H1 (cell line): ENCODE measurements around the gene EPS8L1. TPM values are rescaled to one million over a fixed set of nuclear protein-coding genes. Genes with fewer than 3 reads are reported as not detected.

ENCODE experiments used
- CTCF ChIA-PET: fragments of 300-600 bp; sonication (Branson Sonifier 250); formaldehyde crosslinking; loops from one replicate; lab custom pipeline; 2021; ENCODE audit not compliant: partially characterized antibody; lab: Charles Lee
- POLR2A ChIA-PET: fragments of 300-600 bp; sonication (Branson Sonifier 250); formaldehyde crosslinking; loops from one replicate; lab custom pipeline; 2021; ENCODE audit warnings: inconsistent platforms; ENCODE audit not compliant: partially characterized antibody; lab: Charles Lee
- DNase-seq, 2 experiments: peaks; one replicate each; pipeline versions ENCODE4 v3.0.0 to v3.0.0-alpha.2; 2010 to 2022; ENCODE audit warnings: low spot score in 2 of 2, low read depth in 1 of 2, mixed read lengths in 1 of 2
- FAIRE-seq: peaks from 2 replicates; lab custom pipeline; 2011; peaks lifted over from hg19 to GRCh38; lab: Jason Lieb, UNC
- H2AFZ ChIP-seq: 2 replicates; pipeline ENCODE4 v1.8.1; 2012; ENCODE audit warnings: low read length, inconsistent platforms
- H2AK5ac ChIP-seq: 2 replicates; pipeline ENCODE4 v1.6.1; 2013; ENCODE audit warnings: low read depth, low read length
- H2BK120ac ChIP-seq: replicated peaks from 2 replicates; pipeline ENCODE3; 2013; ENCODE audit warnings: low read depth, low read length, inconsistent platforms
- H2BK12ac ChIP-seq: 2 replicates; pipeline ENCODE4 v1.6.1; 2013; ENCODE audit warnings: low read depth, low read length
- H2BK15ac ChIP-seq: 2 replicates; pipeline ENCODE4 v1.6.1; 2013; ENCODE audit warnings: low read length
- H2BK20ac ChIP-seq: 2 replicates; pipeline ENCODE4 v1.6.1; 2013; ENCODE audit warnings: low read length
- H2BK5ac ChIP-seq: 2 replicates; pipeline ENCODE4 v1.6.1; 2013; ENCODE audit warnings: low read depth, low read length
- H3K14ac ChIP-seq: 2 replicates; pipeline ENCODE4 v1.6.1; 2013; ENCODE audit warnings: inconsistent platforms; ENCODE audit not compliant: insufficient read length
- H3K18ac ChIP-seq: 2 replicates; pipeline ENCODE4 v1.6.1; 2013; ENCODE audit warnings: low read length; ENCODE audit errors: extremely low read depth
- H3K23ac ChIP-seq: 2 replicates; pipeline ENCODE4 v1.6.1; 2013; ENCODE audit warnings: inconsistent platforms; ENCODE audit not compliant: insufficient read length
- H3K23me2 ChIP-seq: 2 replicates; pipeline ENCODE4 v1.6.1; 2013; ENCODE audit warnings: low read depth, low read length
- H3K27ac ChIP-seq: 2 replicates; pipeline ENCODE4 v1.6.1; 2011; ENCODE audit warnings: low read depth, low read length, inconsistent platforms
- H3K27me3 ChIP-seq, 4 experiments: replicated peaks in 1 of 4; 1 replicate in 1 of 4; 2 replicates in 3 of 4; pipeline versions ENCODE4 v1.6.1 to v1.8.1; 2011 to 2013; ENCODE audit warnings: low read length in 3 of 4, mild to moderate bottlenecking in 3 of 4, inconsistent platforms in 2 of 4, mixed read lengths in 2 of 4, moderate library complexity in 1 of 4; ENCODE audit not compliant: control insufficient read depth in 3 of 4, insufficient read depth in 3 of 4; ENCODE audit errors: extremely low read depth in 1 of 4
- H3K36me3 ChIP-seq, 4 experiments: 2 replicates each; pipeline versions ENCODE4 v1.6.1 to v1.8.1; 2011 to 2013; ENCODE audit warnings: mild to moderate bottlenecking in 4 of 4, low read length in 3 of 4, moderate library complexity in 2 of 4, control low read depth in 1 of 4, inconsistent platforms in 1 of 4; ENCODE audit not compliant: insufficient read depth in 4 of 4, control insufficient read depth in 2 of 4
- H3K4ac ChIP-seq: replicated peaks from 2 replicates; pipeline ENCODE3; 2013; ENCODE audit warnings: low read length, low read depth, mixed read lengths, inconsistent platforms; ENCODE audit not compliant: insufficient read length
- H3K4me1 ChIP-seq, 4 experiments: replicated peaks in 1 of 4; 1 replicate in 1 of 4; 2 replicates in 3 of 4; pipeline versions ENCODE4 v1.6.1 to v1.8.1; 2011 to 2013; ENCODE audit warnings: low read length in 3 of 4, inconsistent platforms in 2 of 4, mixed read lengths in 1 of 4; ENCODE audit not compliant: insufficient read depth in 4 of 4, control insufficient read depth in 3 of 4
- H3K4me2 ChIP-seq, 2 experiments: 2 replicates each; pipeline versions ENCODE4 v1.6.1 to v1.8.1; 2011 to 2013; ENCODE audit warnings: low read depth in 2 of 2, low read length in 2 of 2, control low read depth in 1 of 2, inconsistent platforms in 1 of 2, mild to moderate bottlenecking in 1 of 2; ENCODE audit not compliant: insufficient read depth in 1 of 2
- H3K4me3 ChIP-seq, 4 experiments: fragments of 200-600, 300-600 bp in 1 of 4; sonication (generic), shearing (Covaris generic), sonication (Bioruptor Twin) in 1 of 4; 2 replicates each; pipeline versions ENCODE4 v1.5.1 to v1.8.1; 2011 to 2016; ENCODE audit warnings: low read length in 4 of 4, low read depth in 3 of 4, control low read depth in 2 of 4, inconsistent platforms in 2 of 4, mild to moderate bottlenecking in 2 of 4, mixed read lengths in 1 of 4, moderate library complexity in 1 of 4; ENCODE audit not compliant: insufficient read depth in 2 of 4; ENCODE audit errors: extremely low read depth in 1 of 4
- H3K56ac ChIP-seq: replicated peaks from 2 replicates; pipeline ENCODE3; 2013; ENCODE audit warnings: low read depth, mild to moderate bottlenecking, mixed read lengths, low read length, inconsistent platforms; ENCODE audit not compliant: insufficient read length
- H3K79me1 ChIP-seq: 2 replicates; pipeline ENCODE4 v1.6.1; 2013; ENCODE audit warnings: low read depth, low read length, control low read depth
- H3K79me2 ChIP-seq, 2 experiments: 2 replicates each; pipeline versions ENCODE4 v1.6.1 to v1.8.1; 2012 to 2013; ENCODE audit warnings: low read length in 2 of 2, mild to moderate bottlenecking in 2 of 2, inconsistent platforms in 1 of 2; ENCODE audit not compliant: insufficient read depth in 2 of 2, control insufficient read depth in 1 of 2
- H3K9ac ChIP-seq, 4 experiments: replicated peaks in 1 of 4; 1 replicate in 1 of 4; 2 replicates in 3 of 4; pipeline versions ENCODE4 v1.6.1 to v1.8.1; 2011 to 2013; ENCODE audit warnings: low read depth in 3 of 4, low read length in 3 of 4, control low read depth in 2 of 4, mild to moderate bottlenecking in 2 of 4, moderate library complexity in 2 of 4, inconsistent platforms in 1 of 4; ENCODE audit errors: extremely low read depth in 1 of 4
- H3K9me3 ChIP-seq, 2 experiments: 2 replicates each; pipeline versions ENCODE4 v1.6.1 to v1.8.1; 2012 to 2013; ENCODE audit warnings: mild to moderate bottlenecking in 2 of 2, moderate library complexity in 2 of 2, control low read depth in 1 of 2, inconsistent platforms in 1 of 2, low read depth in 1 of 2, low read length in 1 of 2, mixed read lengths in 1 of 2; ENCODE audit not compliant: insufficient read depth in 2 of 2
- H4K20me1 ChIP-seq, 2 experiments: replicated peaks in 1 of 2; 2 replicates each; pipeline versions ENCODE3 to v1.8.1; 2011 to 2013; ENCODE audit warnings: inconsistent platforms in 2 of 2, low read length in 2 of 2, mild to moderate bottlenecking in 1 of 2; ENCODE audit not compliant: insufficient read depth in 2 of 2, control insufficient read depth in 1 of 2
- H4K5ac ChIP-seq: 2 replicates; pipeline ENCODE4 v1.6.1; 2013; ENCODE audit warnings: low read length, low read depth, mixed read lengths, inconsistent platforms; ENCODE audit not compliant: insufficient read length
- H4K8ac ChIP-seq: 2 replicates; pipeline ENCODE4 v1.8.0; 2013; ENCODE audit warnings: mild to moderate bottlenecking, moderate library complexity, low read length, inconsistent platforms; ENCODE audit not compliant: insufficient read depth; ENCODE audit errors: extremely low read depth
- H4K91ac ChIP-seq: replicated peaks from 2 replicates; pipeline ENCODE3; 2013; ENCODE audit warnings: low read length, mixed read lengths, inconsistent platforms; ENCODE audit not compliant: insufficient read length
- CREB1 ChIP-seq: IDR thresholded peaks from 2 replicates; pipeline ENCODE4 v1.6.1; 2012; ENCODE audit warnings: inconsistent platforms
- E2F6 ChIP-seq: IDR thresholded peaks from 2 replicates; pipeline ENCODE4 v1.6.1; 2012; ENCODE audit warnings: inconsistent platforms
- HDAC6 ChIP-seq: IDR thresholded peaks from one replicate; pipeline ENCODE4 v1.7.1; 2012; ENCODE audit warnings: low read depth, mild to moderate bottlenecking, inconsistent platforms, low read length, moderate library complexity
- JUN ChIP-seq: IDR thresholded peaks from 2 replicates; pipeline ENCODE4 v1.6.1; 2011; ENCODE audit warnings: low read depth, mild to moderate bottlenecking, improper control_type of control experiment, low read length
- NRF1 ChIP-seq: IDR thresholded peaks from 2 replicates; pipeline ENCODE4 v1.6.1; 2011; ENCODE audit warnings: mild to moderate bottlenecking, low read depth, low read length, improper control_type of control experiment
- POLR2A ChIP-seq, 2 experiments: IDR thresholded peaks; 1 replicate in 1 of 2; 2 replicates in 1 of 2; pipeline ENCODE4 v1.6.1; 2011; ENCODE audit warnings: low read depth in 2 of 2, low read length in 2 of 2, mild to moderate bottlenecking in 2 of 2; ENCODE audit errors: control extremely low read depth in 1 of 2
- RBBP5 ChIP-seq: IDR thresholded peaks from 2 replicates; pipeline ENCODE4 v1.7.1; 2012; ENCODE audit warnings: low read depth, mild to moderate bottlenecking, inconsistent platforms, low read length, moderate library complexity, borderline replicate concordance
- TAF1 ChIP-seq: IDR thresholded peaks from 2 replicates; pipeline ENCODE4 v1.6.1; 2011; ENCODE audit warnings: mild to moderate bottlenecking, low read depth, low read length
- TCF12 ChIP-seq: IDR thresholded peaks from 2 replicates; pipeline ENCODE4 v1.6.1; 2011; ENCODE audit warnings: low read depth, mild to moderate bottlenecking, low read length
- ZNF274 ChIP-seq: IDR thresholded peaks from 2 replicates; pipeline ENCODE4 v1.7.0; 2012; ENCODE audit warnings: low read length, borderline replicate concordance; ENCODE audit errors: extremely low read depth
- WGBS, 2 experiments: shearing (Covaris generic) in 1 of 2; methylation state at CpG; one replicate each; pipeline versions ENCODE4 v1.1.6 to v1.1.7; 2013 to 2015; ENCODE audit warnings: low lambda C conversion rate in 2 of 2, mixed read lengths in 2 of 2, inconsistent platforms in 1 of 2, low coverage in 1 of 2, missing lambda C conversion rate in 1 of 2; ENCODE audit not compliant: insufficient replicate concordance in 2 of 2, insufficient coverage in 1 of 2, insufficient read length in 1 of 2; ENCODE audit errors: extremely low coverage in 1 of 2, missing lambda C conversion rate in 1 of 2; 5-methylcytosine and 5-hydroxymethylcytosine counted together
- polyA plus RNA-seq, 7 experiments: library from polyadenylated mRNA; depleted of rRNA in 3 of 7; stranded (reverse) in 5 of 7; unstranded in 2 of 7; fragments of >200 nt in 5 of 7; fragments of 200-250 nt in 2 of 7; gene quantifications; 1 replicate in 5 of 7; 2 replicates in 1 of 7; 4 replicates in 1 of 7; pipeline versions ENCODE4 v1.2.1 to v1.2.3, GENCODE V29; 2011 to 2013; ENCODE audit warnings: missing spikeins in 2 of 7, mixed read lengths in 2 of 7
- total RNA-seq: library from RNA; stranded (reverse); fragmentation: NEBNext Ultra II Directional; extraction: Animal tissue kit (Norgen Biotek cat#: 25700); gene quantifications from 2 replicates; pipeline ENCODE4 v1.2.1, GENCODE V29; 2021

EPS8L1 gene
- total and polyA plus RNA-seq, 2 of the 8 experiments (the other 6 are each of a cell fraction or from before 2014, with no cell fraction given), result 19.8 to 30.2 TPM

- WGBS, 2 experiments, result 91% methylated on average over 9 of the region's 9 CpGs; no CpG with 5 or more reads in 1 of the 2 experiments
- H3K27me3 ChIP-seq, result no peaks in the 10 kb centered on the region
- H2BK20ac ChIP-seq, result no peak overlapping the region
- H3K56ac ChIP-seq, result no peak overlapping the region
- H2BK120ac ChIP-seq, result no peak overlapping the region
- no peak for DNase-seq
- peaks cover 6 to 46% (median 18%) of the 10 kb centered on the region in 4 experiments; a peak in 6 of 8 replicates for H3K36me3 ChIP-seq
- no peak overlapping the region for H2BK12ac ChIP-seq
- CTCF ChIA-PET, result interaction anchor here (3.1 kb wide), 1 partner anchor 12 kb away, joined by 9 read pairs; no protein-coding TSS in a partner anchor
- no peak overlapping the region for H3K27ac ChIP-seq
- peaks cover 4% of the 10 kb centered on the region for H3K79me1 ChIP-seq
- no peak overlapping the region for H4K5ac ChIP-seq
- no peak overlapping the region for H3K9ac ChIP-seq
- H3K23me2 ChIP-seq, result no peaks in the 10 kb centered on the region
- no peak overlapping the region for H3K23ac ChIP-seq
- no peak overlapping the region for H3K4ac ChIP-seq
- H3K4me2 ChIP-seq, result no peak overlapping the region
- H2BK15ac ChIP-seq, result no peak overlapping the region
- peaks cover 1 to 9% of the 10 kb centered on the region in 2 experiments for H4K20me1 ChIP-seq
- no peak overlapping the region for H3K4me3 ChIP-seq
- no peak overlapping the region for H4K8ac ChIP-seq
- no peak overlapping the region for H3K18ac ChIP-seq
- no peak overlapping the region for H2AK5ac ChIP-seq
- no peaks in the 10 kb centered on the region for H3K4me1 ChIP-seq
- H2AFZ ChIP-seq, result no peak overlapping the region
- FAIRE-seq, result no peak
- no peaks in the 10 kb centered on the region; a peak in 1 of 4 replicates for H3K9me3 ChIP-seq
- H2BK5ac ChIP-seq, result no peak overlapping the region
- H3K79me2 ChIP-seq, result 0 out of 4 replicates have a peak, but pooled peaks cover 0 to under 1% of the 10 kb centered on the region in 2 experiments
- no peak overlapping the region for H3K14ac ChIP-seq
- no peak overlapping the region for H4K91ac ChIP-seq
- POLR2A ChIA-PET, result interaction anchor here (0.7 to 3.1 kb wide), 6 partner anchors 9 to 136 kb away, joined by 3 to 7 read pairs (median 4); no protein-coding TSS in a partner anchor
- TF ChIP-seq E2F6 (no peak), HDAC6 (no peak), ZNF274 (no peak), JUN (no peak), NRF1 (no peak), TAF1 (no peak), CREB1 (no peak), POLR2A (IDR thresholded peaks at IDR 0.05; ENCODE audit: control extremely low read depth in 1 of 2, low read depth in 2 of 2, low read length in 2 of 2) (no peak), RBBP5 (no peak), TCF12 (no peak)
Observed at GRCh38 chr19:55056827-55057226, 18.8 kb upstream of the EPS8L1 start.
